ENCODE measurements around the gene PRICKLE4. TPM values are rescaled to one million over a fixed set of nuclear protein-coding genes. Genes with fewer than 3 reads are reported as not detected.

Gene PRICKLE4
- under 1 TPM in 1 of 2 experiments, not detected in 1; 0.40 TPM for total RNA-seq

DNA sequence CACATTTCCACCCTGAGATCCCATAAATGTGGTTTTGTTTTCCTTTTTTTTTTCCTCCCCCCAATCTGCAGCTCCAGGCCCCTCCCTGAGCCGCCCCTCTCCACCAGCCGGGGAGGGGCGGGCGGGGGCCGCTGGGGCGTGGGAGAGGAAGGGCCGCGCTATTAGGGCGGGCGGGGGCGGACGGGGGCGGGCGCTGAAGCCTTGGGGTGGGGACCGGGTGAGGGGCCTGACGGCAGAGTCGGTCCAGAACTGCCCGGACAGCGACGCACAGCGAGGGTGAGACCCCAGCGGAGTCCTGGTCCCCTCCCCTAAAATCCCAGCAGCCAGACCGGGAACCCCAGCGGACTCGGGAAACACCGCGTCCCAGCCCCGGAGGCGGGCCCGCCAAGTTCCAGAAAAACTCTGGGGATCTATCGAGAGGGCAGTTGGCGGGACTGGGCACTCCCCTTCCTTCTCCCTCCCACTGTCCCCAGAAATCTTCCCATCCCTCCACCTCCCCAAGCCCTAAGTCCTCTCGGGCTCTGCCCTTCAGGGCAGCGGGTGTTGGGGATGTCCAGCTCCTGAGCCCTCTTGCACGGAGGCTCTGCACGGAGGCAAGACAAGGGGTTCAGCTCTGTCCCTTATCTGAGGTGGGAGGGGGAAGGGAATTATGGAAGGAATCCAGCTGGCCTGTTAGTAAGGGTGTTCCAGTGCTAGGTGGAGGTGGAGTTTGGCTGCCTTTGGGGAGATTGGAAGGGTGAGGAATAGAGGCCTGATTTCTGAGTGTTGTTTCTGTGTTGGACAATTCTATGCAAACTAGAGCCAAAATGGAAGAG lies at the start of gene PRICKLE4:
PRICKLE4 (plus strand) TSS at position 232 of the 815 bp plus-strand sequence. CDS start 2,692 bp downstream, outside the sequence.
- DNase-seq (no peak), ATAC-seq (peak; percentile 11)
- Mint-ChIP-seq H3K27me3 (ENCODE audit: low read depth) (peaks cover 18% of the 10 kb centered on the region), H3K4me1 (ENCODE audit: low read depth) (peaks cover 17% of the 10 kb centered on the region), H3K36me3 (ENCODE audit: low read depth) (peaks cover 4% of the 10 kb centered on the region), H3K27ac (peak within 1 kb of the TSS; percentile 68), H3K9me3 (ENCODE audit: insufficient read depth) (no peaks in the 10 kb centered on the region), H3K4me3 (peak within 1 kb of the TSS; percentile 82)
- CTCF ChIA-PET: interaction anchor here (1.3 to 14.3 kb wide), 3 partner anchors 47 to 324 kb away, joined by 4 to 286 read pairs (median 5); partner anchors contain the start of gene TAF8
- POLR2A ChIA-PET: no interaction called here

DNA sequence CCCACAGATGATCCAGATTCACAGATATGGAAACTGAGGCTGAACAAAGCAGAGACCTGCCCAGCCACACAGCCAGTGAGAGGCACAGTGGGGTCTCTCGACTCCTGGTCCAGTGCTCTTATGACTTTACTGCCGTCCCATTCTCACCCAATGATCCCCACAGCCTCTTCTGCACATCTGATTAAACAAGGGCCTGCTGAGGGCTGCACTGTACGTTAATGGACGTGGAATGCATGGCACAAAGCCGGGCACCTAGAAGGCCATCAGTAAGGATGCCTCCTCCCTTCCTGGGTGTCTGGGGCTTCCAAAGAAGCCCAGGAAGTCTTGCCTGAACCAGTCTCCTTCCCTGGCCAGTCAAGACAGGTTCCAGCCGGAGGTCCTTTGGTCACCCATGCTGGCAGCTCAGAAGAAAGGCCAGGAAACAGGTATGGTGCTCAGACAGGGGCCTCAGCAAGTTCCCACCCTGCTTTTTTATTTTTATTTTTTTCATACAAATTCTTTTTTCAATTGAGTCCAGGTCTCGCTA lies 49.0 kb upstream of the PRICKLE4 start:
- Mint-ChIP-seq H3K27ac (no peak overlapping the region), H3K27me3 (ENCODE audit: low read depth) (no peaks in the 10 kb centered on the region), H3K36me3 (ENCODE audit: low read depth) (peaks cover 3% of the 10 kb centered on the region), H3K9me3 (ENCODE audit: insufficient read depth) (no peaks in the 10 kb centered on the region), H3K4me3 (no peak overlapping the region), H3K4me1 (ENCODE audit: low read depth) (peaks cover 57% of the 10 kb centered on the region)
- no peak for ATAC-seq
- CTCF ChIA-PET: interaction anchor here (3.3 kb wide), 1 partner anchor 15 kb away, joined by 25 read pairs; no protein-coding TSS in a partner anchor
- DNase-seq: no peak
- POLR2A ChIA-PET: no interaction called here

- peaks cover 3% of the 10 kb centered on the region for H3K36me3 Mint-ChIP-seq (ENCODE audit: low read depth)
- peaks cover 52% of the 10 kb centered on the region for H3K4me1 Mint-ChIP-seq (ENCODE audit: low read depth)
- POLR2A ChIA-PET: no interaction called here
- no peak for ATAC-seq
- CTCF ChIA-PET: interaction anchor here (2.2 to 4.2 kb wide), 5 partner anchors 8 to 55 kb away, joined by 6 to 59 read pairs (median 25); partner anchors contain the start of gene TOMM6
- peak overlapping the region; percentile 81 for H3K4me3 Mint-ChIP-seq
- DNase-seq: no peak
- peak overlapping the region; percentile 68 for H3K27ac Mint-ChIP-seq
- no peaks in the 10 kb centered on the region for H3K9me3 Mint-ChIP-seq (ENCODE audit: insufficient read depth)
- H3K27me3 Mint-ChIP-seq (ENCODE audit: low read depth): no peaks in the 10 kb centered on the region
These were observed 48.4 kb upstream of the PRICKLE4 start for GRCh38 chr6:41732149-41732548.

DNA sequence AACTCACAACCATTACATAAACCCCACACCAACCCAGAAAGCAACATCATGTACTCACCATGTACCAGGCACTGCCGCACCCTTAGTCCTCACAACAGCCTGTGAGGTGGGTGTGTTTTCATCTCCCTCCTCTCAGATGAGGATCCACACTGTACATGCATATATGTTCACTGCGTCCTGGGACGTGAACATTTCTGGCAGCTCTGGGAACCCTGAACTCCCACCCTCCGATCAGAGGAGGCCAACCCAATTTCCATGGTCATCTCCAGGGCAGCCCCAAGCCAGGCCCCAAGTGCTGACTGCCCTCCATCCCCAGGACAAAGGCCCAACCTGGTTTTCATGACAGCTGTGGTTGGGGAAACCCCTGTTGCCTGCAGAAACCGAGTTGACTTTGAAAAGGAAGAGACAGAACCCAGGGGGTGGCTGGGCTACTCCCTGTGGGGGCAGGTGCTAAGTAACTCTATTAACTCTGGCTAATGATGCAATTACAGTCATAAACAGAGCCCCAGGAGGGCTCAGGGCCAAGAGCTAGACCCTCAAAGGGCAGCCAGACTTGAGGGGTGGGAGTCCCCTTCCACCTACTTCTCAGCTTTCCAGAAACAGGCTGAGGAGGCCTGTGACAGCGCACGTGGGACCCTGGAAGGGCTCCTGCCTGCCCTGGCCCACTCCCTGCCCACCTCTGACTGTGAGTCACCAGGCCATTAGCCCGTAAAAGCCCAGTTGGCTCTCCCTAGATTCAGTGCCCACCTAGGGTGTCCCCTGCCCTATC lies 47.8 kb upstream of the PRICKLE4 start:
- ATAC-seq (peak; percentile 23), DNase-seq (peak; percentile 72)
- CTCF ChIA-PET: interaction anchor here (0.8 to 4.2 kb wide), 10 partner anchors 9 to 482 kb away, joined by 3 to 59 read pairs (median 10); partner anchors contain the start of genes PRICKLE4 and TOMM6
- Mint-ChIP-seq H3K4me3 (peak overlapping the region; percentile 81), H3K27ac (peak overlapping the region; percentile 68), H3K4me1 (ENCODE audit: low read depth) (peaks cover 48% of the 10 kb centered on the region), H3K27me3 (ENCODE audit: low read depth) (no peaks in the 10 kb centered on the region), H3K36me3 (ENCODE audit: low read depth) (peaks cover 3% of the 10 kb centered on the region), H3K9me3 (ENCODE audit: insufficient read depth) (no peaks in the 10 kb centered on the region)
- POLR2A ChIA-PET: interaction anchor here (1.1 to 2.8 kb wide), 3 partner anchors 27 to 318 kb away, joined by 3 to 19 read pairs (median 14); partner anchors contain the start of genes TAF8 and TOMM6

DNA sequence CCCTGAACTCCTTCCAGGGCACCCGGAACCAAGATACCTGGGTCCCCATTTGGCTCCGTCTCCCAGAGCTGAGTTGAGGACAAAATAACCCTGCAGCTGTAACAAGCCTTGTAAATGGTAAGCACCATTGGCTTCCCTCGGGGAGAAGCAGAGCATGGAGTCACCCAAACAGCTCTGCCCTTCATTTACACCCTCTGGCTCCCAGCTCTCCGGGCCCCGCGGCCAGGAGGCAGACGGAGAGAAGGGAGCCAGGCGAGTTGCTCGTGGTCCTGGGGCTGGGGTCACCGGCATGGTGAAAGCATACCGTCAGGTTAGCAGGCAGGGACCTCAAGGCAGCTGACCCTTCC lies 47.2 kb upstream of the PRICKLE4 start:
- Mint-ChIP-seq H3K36me3 (ENCODE audit: low read depth) (peaks cover 3% of the 10 kb centered on the region), H3K27ac (peak overlapping the region; percentile 68), H3K9me3 (ENCODE audit: insufficient read depth) (no peaks in the 10 kb centered on the region), H3K4me3 (peak overlapping the region; percentile 81), H3K27me3 (ENCODE audit: low read depth) (no peaks in the 10 kb centered on the region), H3K4me1 (ENCODE audit: low read depth) (peaks cover 48% of the 10 kb centered on the region)
- ChIA-PET POLR2A (interaction anchor here (0.6 to 2.8 kb wide), 5 partner anchors 17 to 690 kb away, joined by 3 to 19 read pairs (median 11); partner anchors contain the start of genes TAF8 and TOMM6), CTCF (interaction anchor here (0.8 to 4.2 kb wide), 13 partner anchors 9 to 481 kb away, joined by 3 to 59 read pairs (median 9); partner anchors contain the start of genes PRICKLE4 and TOMM6)
- DNase-seq (no peak), ATAC-seq (no peak)

DNA sequence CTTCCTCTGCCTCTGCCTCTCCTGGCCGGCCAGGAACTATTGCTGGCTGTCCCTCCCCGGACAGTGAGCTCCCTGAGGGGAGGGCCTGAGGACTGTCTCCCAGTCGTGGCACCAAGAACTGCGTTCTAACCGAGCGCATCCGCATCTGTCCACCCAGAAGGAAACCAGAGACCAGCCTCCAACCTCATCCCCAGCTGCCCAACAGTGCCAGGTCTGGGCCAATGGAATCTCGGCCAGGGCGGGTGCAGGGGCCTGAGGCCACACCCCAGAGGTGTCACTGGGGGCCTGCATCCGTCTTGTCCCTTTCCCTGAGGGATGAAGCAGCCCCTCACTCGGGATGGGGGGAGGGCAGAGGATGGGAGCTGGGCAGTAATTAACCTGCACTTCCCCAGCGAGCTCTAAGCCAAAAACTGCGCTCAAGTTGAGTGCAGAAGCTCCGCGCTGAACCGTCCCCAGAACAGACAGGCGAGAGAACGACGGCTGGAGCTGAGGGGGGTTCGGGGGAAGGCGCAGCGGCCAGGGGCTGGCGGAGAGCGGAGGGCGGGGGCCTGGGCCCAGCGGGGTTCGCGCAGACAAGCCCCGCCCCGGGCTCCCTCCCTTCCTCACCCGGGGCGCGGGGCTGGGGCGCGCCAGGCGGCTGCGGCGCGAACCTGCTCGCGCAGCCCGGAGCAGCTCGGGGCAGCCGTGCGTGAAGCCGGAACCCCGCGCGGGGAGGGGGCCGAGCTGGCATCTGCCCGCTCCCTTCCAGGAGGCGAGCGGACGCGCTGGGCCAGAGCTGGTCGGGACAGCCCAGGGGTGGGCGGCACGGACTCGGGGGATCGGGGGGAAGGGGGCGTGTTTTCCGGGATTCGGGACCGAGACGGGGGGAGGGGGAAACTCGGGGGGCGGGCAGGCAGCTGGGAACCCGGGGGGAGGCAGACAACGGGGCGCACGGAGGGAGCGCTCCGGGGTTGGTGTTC lies 46.6 kb upstream of the PRICKLE4 start:
- H3K4me3 Mint-ChIP-seq: peak overlapping the region; percentile 81
- H3K9me3 Mint-ChIP-seq (ENCODE audit: insufficient read depth): no peaks in the 10 kb centered on the region
- CTCF ChIA-PET: interaction anchor here (0.8 to 4.2 kb wide), 18 partner anchors 10 to 481 kb away, joined by 3 to 59 read pairs (median 6); partner anchors contain the start of genes BYSL, MED20, PRICKLE4 and TAF8
- POLR2A ChIA-PET: interaction anchor here (0.6 to 2.8 kb wide), 7 partner anchors 18 to 690 kb away, joined by 3 to 19 read pairs (median 3); partner anchors contain the start of genes TAF8 and TOMM6
- DNase-seq: peak; percentile 74
- H3K27me3 Mint-ChIP-seq (ENCODE audit: low read depth): no peaks in the 10 kb centered on the region
- ATAC-seq: peak; percentile 72
- H3K4me1 Mint-ChIP-seq (ENCODE audit: low read depth): peaks cover 47% of the 10 kb centered on the region
- peaks cover 3% of the 10 kb centered on the region for H3K36me3 Mint-ChIP-seq (ENCODE audit: low read depth)
- H3K27ac Mint-ChIP-seq: peak overlapping the region; percentile 81

DNA sequence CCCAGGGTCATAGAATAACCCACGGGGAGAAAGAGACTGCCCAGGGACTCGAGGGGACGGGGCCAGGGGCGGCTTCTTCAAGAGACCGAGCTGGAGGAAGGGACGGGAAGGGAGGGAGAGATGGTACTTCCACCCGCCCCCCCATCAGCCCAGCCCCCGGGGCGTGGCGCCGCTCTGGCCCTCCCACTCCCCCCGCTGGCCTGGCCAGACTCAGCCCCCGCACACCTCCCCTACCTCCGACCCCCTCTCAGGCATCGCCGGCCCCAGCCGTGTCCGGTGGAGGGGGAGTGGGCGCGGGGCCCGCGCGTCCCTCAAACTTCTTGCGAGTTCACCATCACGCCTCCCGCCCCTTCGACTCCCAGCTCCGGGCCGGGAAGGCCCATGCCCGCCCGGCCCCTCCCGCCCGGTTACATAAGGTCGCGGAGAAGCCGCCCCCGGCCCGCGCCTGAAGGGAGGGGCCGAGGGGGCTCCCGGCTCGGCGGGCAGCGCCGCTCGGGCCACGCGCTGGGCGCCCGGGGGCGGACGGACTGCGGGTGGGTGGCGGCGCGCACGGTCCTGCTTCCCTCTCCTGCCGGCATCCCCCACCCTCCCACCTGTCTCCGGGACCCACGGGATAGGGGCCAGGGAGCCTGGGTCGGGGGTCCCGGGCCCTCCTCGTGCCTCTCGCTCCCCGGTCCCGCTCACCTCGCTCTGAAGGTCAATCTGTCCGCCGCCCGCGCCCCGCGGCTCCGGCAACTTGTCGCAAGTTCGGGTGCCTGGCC lies 45.7 kb upstream of the PRICKLE4 start:
- Mint-ChIP-seq H3K27me3 (ENCODE audit: low read depth) (no peaks in the 10 kb centered on the region), H3K27ac (peak overlapping the region; percentile 52), H3K9me3 (ENCODE audit: insufficient read depth) (no peaks in the 10 kb centered on the region), H3K36me3 (ENCODE audit: low read depth) (peaks cover 3% of the 10 kb centered on the region), H3K4me1 (ENCODE audit: low read depth) (peaks cover 42% of the 10 kb centered on the region), H3K4me3 (peak overlapping the region; percentile 77)
- POLR2A ChIA-PET: interaction anchor here (0.7 to 2.8 kb wide), 5 partner anchors 19 to 52 kb away, joined by 3 to 19 read pairs (median 11); partner anchors contain the start of gene TOMM6
- ATAC-seq: peak; percentile 62
- peak; percentile 78 for DNase-seq
- CTCF ChIA-PET: interaction anchor here (0.8 to 4.2 kb wide), 15 partner anchors 15 to 366 kb away, joined by 3 to 59 read pairs (median 7); partner anchors contain the start of genes BYSL, MED20, TAF8 and TOMM6

GRCh38 chr6:41735427-41736185 lies 45.0 kb upstream of the PRICKLE4 start, which contains the start of gene TFEB:
TSS of gene TFEB (minus strand) at chr6:41735608. CDS start at chr6:41691213, 44,395 bp downstream.
- DNase-seq (peak; percentile 95), ATAC-seq (peak; percentile 69)
- Mint-ChIP-seq H3K9me3 (ENCODE audit: insufficient read depth) (no peaks in the 10 kb centered on the region), H3K27me3 (ENCODE audit: low read depth) (no peaks in the 10 kb centered on the region), H3K36me3 (ENCODE audit: low read depth) (peaks cover 3% of the 10 kb centered on the region), H3K4me1 (ENCODE audit: low read depth) (peaks cover 35% of the 10 kb centered on the region), H3K27ac (peak within 1 kb of the TSS; percentile 74), H3K4me3 (peak within 1 kb of the TSS; percentile 77)
- ChIA-PET CTCF (interaction anchor here (0.6 to 4.2 kb wide), 5 partner anchors 16 to 292 kb away, joined by 3 to 59 read pairs (median 9); partner anchors contain the start of gene TOMM6), POLR2A (interaction anchor here (2.8 kb wide), 1 partner anchor 30 kb away, joined by 19 read pairs; no protein-coding TSS in a partner anchor)

- Mint-ChIP-seq H3K4me1 (ENCODE audit: low read depth) (peaks cover 29% of the 10 kb centered on the region), H3K9me3 (ENCODE audit: insufficient read depth) (no peaks in the 10 kb centered on the region), H3K36me3 (ENCODE audit: low read depth) (peaks cover 3% of the 10 kb centered on the region), H3K27ac (no peak overlapping the region), H3K4me3 (no peak overlapping the region), H3K27me3 (ENCODE audit: low read depth) (no peaks in the 10 kb centered on the region)
- ChIA-PET CTCF (interaction anchor here (0.6 to 4.2 kb wide), 4 partner anchors 15 to 291 kb away, joined by 3 to 59 read pairs (median 17); partner anchors contain the start of gene TOMM6), POLR2A (no interaction called here)
- ATAC-seq (no peak), DNase-seq (no peak)
These were observed 44.3 kb upstream of the PRICKLE4 start for GRCh38 chr6:41736186-41736733.
